Panc1 (cell line): ENCODE results near the gene ARFIP1. TPM values are rescaled to one million over a fixed set of nuclear protein-coding genes. Genes with fewer than 3 reads are reported as not detected.

ENCODE experiments used
- ATAC-seq: fragments of 200-7000 bp; cut with Tn5 transposase; 2 replicates; pipeline ENCODE4 v1.9.1; 2020; ENCODE audit warnings: mild to moderate bottlenecking, moderate library complexity
- BruUV-seq: library from RNA; stranded (reverse); fragments of 400-500 nt; replicated peaks from 2 replicates; lab custom pipeline; 2021; lab: Mats Ljungman, UMichigan
- CTCF ChIA-PET: fragments of 300-600 bp; sonication (Branson Sonifier 250); formaldehyde crosslinking; loops from one replicate; lab custom pipeline; 2022; ENCODE audit warnings: antibody characterized with exemption; lab: Charles Lee
- POLR2A ChIA-PET: fragments of 300-600 bp; sonication (Branson Sonifier 250); formaldehyde crosslinking; loops from one replicate; lab custom pipeline; 2022; ENCODE audit warnings: antibody characterized with exemption; lab: Charles Lee
- DNase-seq: peaks from one replicate; pipeline ENCODE4 v3.0.0-alpha.2; 2010; ENCODE audit warnings: low read depth, low spot score
- H3K27ac ChIP-seq: 2 replicates; pipeline ENCODE4 v1.5.1; 2011; ENCODE audit warnings: mild to moderate bottlenecking, low read length, inconsistent platforms
- H3K27me3 ChIP-seq: fragments of 200-500 bp; sonication (Bioruptor generic); 2 replicates; pipeline ENCODE4 v1.6.0; 2014; ENCODE audit warnings: low read length, inconsistent platforms; ENCODE audit not compliant: control insufficient read depth, insufficient read depth
- H3K36me3 ChIP-seq: fragments of 200-500 bp; sonication (Bioruptor generic); 2 replicates; pipeline ENCODE4 v1.5.1; 2014; ENCODE audit warnings: inconsistent platforms, mild to moderate bottlenecking, low read length, moderate library complexity; ENCODE audit not compliant: control insufficient read depth, insufficient read depth
- H3K4me1 ChIP-seq: 2 replicates; pipeline ENCODE4 v1.5.1; 2011; ENCODE audit warnings: inconsistent platforms, mild to moderate bottlenecking, low read length, moderate library complexity; ENCODE audit not compliant: control insufficient read depth, insufficient read depth
- H3K4me3 ChIP-seq, 2 experiments: 2 replicates each; pipeline ENCODE4 v1.5.1; 2011 to 2012; ENCODE audit warnings: low read depth in 2 of 2, low read length in 2 of 2, mild to moderate bottlenecking in 2 of 2, inconsistent platforms in 1 of 2, moderate library complexity in 1 of 2
- H3K9me3 ChIP-seq: fragments of 200-500 bp; sonication (Bioruptor generic); 2 replicates; pipeline ENCODE4 v1.5.1; 2014; ENCODE audit warnings: low read depth, mild to moderate bottlenecking, inconsistent platforms, low read length, moderate library complexity; ENCODE audit not compliant: control insufficient read depth, insufficient read depth
- POLR2AphosphoS5 ChIP-seq: IDR thresholded peaks from 2 replicates; pipeline ENCODE4 v1.6.1; 2012; ENCODE audit warnings: mild to moderate bottlenecking, low read depth, low read length, moderate library complexity
- SIN3A ChIP-seq: IDR thresholded peaks from 2 replicates; pipeline ENCODE4 v1.6.1; 2012; ENCODE audit warnings: low read depth, mild to moderate bottlenecking, low read length, moderate library complexity, borderline replicate concordance; ENCODE audit not compliant: insufficient read depth
- TCF7L2 ChIP-seq: IDR thresholded peaks from 2 replicates; pipeline ENCODE4 v1.6.1; 2011; ENCODE audit warnings: mild to moderate bottlenecking, low read depth, low read length, inconsistent platforms
- in situ Hi-C: cut with HindIII; loops from 2 replicates; pipeline ENCODE4 v1.10.0; 2016; ENCODE audit warnings: low sequenced_read_pairs, low pct_unique_long_range_greater_than_20kb
- intact Hi-C: fragments of 100-400 bp; cut with micrococcal nuclease; formaldehyde crosslinking; loops from one replicate; pipeline ENCODE4 v1.10.0; 2022; ENCODE audit not compliant: unreplicated experiment
- total RNA-seq: library from RNA; stranded (reverse); gene quantifications from one replicate; pipeline ENCODE4 v1.2.1, GENCODE V29; 2021; ENCODE audit not compliant: unreplicated experiment
- TF ChIP-seq, protein P1 (sequence below): fragments of 450-650 bp; IDR thresholded peaks from 2 replicates; pipeline ENCODE4 v1.5.1; 2017; ENCODE audit warnings: mild to moderate bottlenecking
- TF ChIP-seq, protein P2 (sequence below), 2 experiments: IDR thresholded peaks; 2 replicates each; pipeline ENCODE4 v1.6.1; 2011 to 2012; ENCODE audit warnings: low read depth in 2 of 2, control low read depth in 1 of 2, low read length in 1 of 2, mild to moderate bottlenecking in 1 of 2, moderate library complexity in 1 of 2; ENCODE audit not compliant: insufficient read depth in 1 of 2

ARFIP1 gene
- total RNA-seq, 1 experiment from 2014 or later = 22.2 TPM

DNA sequence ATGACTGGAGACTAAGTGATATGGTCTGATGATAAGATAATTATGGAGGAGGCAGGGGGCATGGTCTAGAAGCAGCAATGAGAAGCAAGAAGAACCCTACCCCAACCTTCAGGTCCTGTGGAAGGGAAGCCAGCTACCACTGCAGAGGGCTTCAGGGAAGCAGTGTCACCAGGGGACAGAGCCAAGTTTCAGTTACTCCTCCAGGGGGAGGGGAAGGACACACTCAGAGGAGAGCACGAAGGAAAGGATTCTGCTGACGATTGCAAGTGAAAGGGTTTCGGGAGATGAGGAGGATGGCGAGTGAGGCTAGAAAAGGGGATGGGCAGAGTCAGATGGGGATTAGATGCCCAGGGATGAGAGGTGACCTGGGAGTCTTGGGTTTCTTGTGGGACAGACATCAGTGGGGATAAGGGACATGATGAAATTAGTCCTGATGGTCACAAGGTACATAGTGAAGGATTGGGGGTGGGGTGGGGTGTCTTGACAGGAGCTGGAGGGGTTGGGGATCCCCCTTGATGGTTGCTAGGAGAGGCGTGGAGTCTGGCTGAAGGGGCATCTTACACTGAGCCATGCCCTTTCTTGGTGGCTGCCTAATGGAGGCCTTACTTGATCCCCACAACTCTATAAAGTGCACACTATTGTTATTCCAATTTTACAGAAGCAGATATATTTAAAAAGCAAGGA is 45.6 kb upstream of the ARFIP1 start:
- in situ Hi-C loops (no loop called here), intact Hi-C loops (no loop called here)
- CTCF ChIA-PET = no interaction called here
- Histone ChIP-seq H3K36me3 (no peaks in the 10 kb centered on the region), H3K27ac (no peak overlapping the region), H3K27me3 (0 out of 2 replicates have a peak, but pooled peaks cover 2% of the 10 kb centered on the region), H3K4me3 (no peak overlapping the region), H3K9me3 (no peaks in the 10 kb centered on the region), H3K4me1 (no peaks in the 10 kb centered on the region)
- ATAC-seq = no peak
- POLR2A ChIA-PET = no interaction called here
- no peak for TF ChIP-seq POLR2AphosphoS5
- TF ChIP-seq, protein P1, sequence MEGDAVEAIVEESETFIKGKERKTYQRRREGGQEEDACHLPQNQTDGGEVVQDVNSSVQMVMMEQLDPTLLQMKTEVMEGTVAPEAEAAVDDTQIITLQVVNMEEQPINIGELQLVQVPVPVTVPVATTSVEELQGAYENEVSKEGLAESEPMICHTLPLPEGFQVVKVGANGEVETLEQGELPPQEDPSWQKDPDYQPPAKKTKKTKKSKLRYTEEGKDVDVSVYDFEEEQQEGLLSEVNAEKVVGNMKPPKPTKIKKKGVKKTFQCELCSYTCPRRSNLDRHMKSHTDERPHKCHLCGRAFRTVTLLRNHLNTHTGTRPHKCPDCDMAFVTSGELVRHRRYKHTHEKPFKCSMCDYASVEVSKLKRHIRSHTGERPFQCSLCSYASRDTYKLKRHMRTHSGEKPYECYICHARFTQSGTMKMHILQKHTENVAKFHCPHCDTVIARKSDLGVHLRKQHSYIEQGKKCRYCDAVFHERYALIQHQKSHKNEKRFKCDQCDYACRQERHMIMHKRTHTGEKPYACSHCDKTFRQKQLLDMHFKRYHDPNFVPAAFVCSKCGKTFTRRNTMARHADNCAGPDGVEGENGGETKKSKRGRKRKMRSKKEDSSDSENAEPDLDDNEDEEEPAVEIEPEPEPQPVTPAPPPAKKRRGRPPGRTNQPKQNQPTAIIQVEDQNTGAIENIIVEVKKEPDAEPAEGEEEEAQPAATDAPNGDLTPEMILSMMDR = no peak
- TF ChIP-seq, protein P2, sequence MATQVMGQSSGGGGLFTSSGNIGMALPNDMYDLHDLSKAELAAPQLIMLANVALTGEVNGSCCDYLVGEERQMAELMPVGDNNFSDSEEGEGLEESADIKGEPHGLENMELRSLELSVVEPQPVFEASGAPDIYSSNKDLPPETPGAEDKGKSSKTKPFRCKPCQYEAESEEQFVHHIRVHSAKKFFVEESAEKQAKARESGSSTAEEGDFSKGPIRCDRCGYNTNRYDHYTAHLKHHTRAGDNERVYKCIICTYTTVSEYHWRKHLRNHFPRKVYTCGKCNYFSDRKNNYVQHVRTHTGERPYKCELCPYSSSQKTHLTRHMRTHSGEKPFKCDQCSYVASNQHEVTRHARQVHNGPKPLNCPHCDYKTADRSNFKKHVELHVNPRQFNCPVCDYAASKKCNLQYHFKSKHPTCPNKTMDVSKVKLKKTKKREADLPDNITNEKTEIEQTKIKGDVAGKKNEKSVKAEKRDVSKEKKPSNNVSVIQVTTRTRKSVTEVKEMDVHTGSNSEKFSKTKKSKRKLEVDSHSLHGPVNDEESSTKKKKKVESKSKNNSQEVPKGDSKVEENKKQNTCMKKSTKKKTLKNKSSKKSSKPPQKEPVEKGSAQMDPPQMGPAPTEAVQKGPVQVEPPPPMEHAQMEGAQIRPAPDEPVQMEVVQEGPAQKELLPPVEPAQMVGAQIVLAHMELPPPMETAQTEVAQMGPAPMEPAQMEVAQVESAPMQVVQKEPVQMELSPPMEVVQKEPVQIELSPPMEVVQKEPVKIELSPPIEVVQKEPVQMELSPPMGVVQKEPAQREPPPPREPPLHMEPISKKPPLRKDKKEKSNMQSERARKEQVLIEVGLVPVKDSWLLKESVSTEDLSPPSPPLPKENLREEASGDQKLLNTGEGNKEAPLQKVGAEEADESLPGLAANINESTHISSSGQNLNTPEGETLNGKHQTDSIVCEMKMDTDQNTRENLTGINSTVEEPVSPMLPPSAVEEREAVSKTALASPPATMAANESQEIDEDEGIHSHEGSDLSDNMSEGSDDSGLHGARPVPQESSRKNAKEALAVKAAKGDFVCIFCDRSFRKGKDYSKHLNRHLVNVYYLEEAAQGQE (IDR thresholded peaks at IDR 0.05; ENCODE audit: insufficient read depth in 1 of 2, low read depth in 2 of 2, low read length in 1 of 2) = no peak
- no peak for TF ChIP-seq TCF7L2
- TF ChIP-seq SIN3A = no peak
- no peak for DNase-seq
- BruUV-seq = no TSS peak

DNA sequence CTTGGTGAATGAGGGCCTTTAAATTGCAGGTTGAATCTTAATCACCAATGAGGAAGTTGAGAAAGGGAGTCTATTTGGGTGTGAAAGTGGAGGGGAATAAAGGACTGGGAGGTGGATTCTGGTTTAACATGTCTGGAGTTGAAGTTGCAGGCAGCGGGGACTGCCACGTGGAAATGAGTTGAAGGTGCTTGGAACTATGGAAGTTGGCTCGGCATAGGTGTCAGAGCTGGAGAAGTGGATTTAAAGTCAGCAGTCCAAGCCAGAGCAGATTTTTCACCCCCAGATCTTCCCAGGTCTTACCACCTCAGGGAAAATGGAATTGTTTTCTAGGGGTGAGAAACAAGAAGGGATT is 45.1 kb upstream of the ARFIP1 start:
- BruUV-seq = no TSS peak
- DNase-seq (no peak), ATAC-seq (no peak)
- Histone ChIP-seq H3K27ac (no peak overlapping the region), H3K36me3 (no peaks in the 10 kb centered on the region), H3K27me3 (0 out of 2 replicates have a peak, but pooled peaks cover 2% of the 10 kb centered on the region), H3K9me3 (no peaks in the 10 kb centered on the region), H3K4me1 (no peaks in the 10 kb centered on the region), H3K4me3 (no peak overlapping the region)
- intact Hi-C loops (no loop called here), in situ Hi-C loops (no loop called here)
- TF ChIP-seq, protein P2 (IDR thresholded peaks at IDR 0.05; ENCODE audit: insufficient read depth in 1 of 2, low read depth in 2 of 2, low read length in 1 of 2) = no peak
- TF ChIP-seq, protein P1 = no peak
- TF ChIP-seq POLR2AphosphoS5 = no peak
- no peak for TF ChIP-seq TCF7L2
- TF ChIP-seq SIN3A = no peak
- CTCF ChIA-PET = no interaction called here
- POLR2A ChIA-PET = no interaction called here
